GM23338 (cell line): Measurements from ENCODE around the gene KIAA1328.

Experiments
- CREB1 ChIP-seq: fragments of 250-450 bp; sonication (Bioruptor Pico); IDR thresholded peaks from 2 replicates; pipeline ENCODE4 v1.5.0; 2020; ENCODE audit warnings: low read depth, mild to moderate bottlenecking, moderate library complexity
- EZH2 ChIP-seq: fragments of 200-600 bp; sonication (generic); IDR thresholded peaks from one replicate; pipeline ENCODE4 v1.8.0; 2017; ENCODE audit warnings: antibody characterized with exemption, mild to moderate bottlenecking, low read depth; ENCODE audit not compliant: unreplicated experiment
- EZH2phosphoT487 ChIP-seq: fragments of 200-600 bp; sonication (generic); IDR thresholded peaks from one replicate; pipeline ENCODE4 v1.8.1; 2018; ENCODE audit warnings: antibody characterized with exemption; ENCODE audit not compliant: unreplicated experiment
- JUNB ChIP-seq: IDR thresholded peaks from one replicate; pipeline ENCODE4 v1.6.1; 2016; ENCODE audit warnings: antibody characterized with exemption; ENCODE audit not compliant: unreplicated experiment
- NANOG ChIP-seq: IDR thresholded peaks from 2 replicates; pipeline ENCODE4 v1.6.1; 2016; ENCODE audit warnings: antibody characterized with exemption, borderline replicate concordance
- POLR2AphosphoS5 ChIP-seq: IDR thresholded peaks from 2 replicates; pipeline ENCODE4 v1.6.1; 2016; ENCODE audit warnings: antibody characterized with exemption, low read depth
- STAT1 ChIP-seq: IDR thresholded peaks from one replicate; pipeline ENCODE4 v1.6.1; 2016; ENCODE audit warnings: antibody characterized with exemption; ENCODE audit not compliant: unreplicated experiment
- ZNF114 ChIP-seq: fragments of 250-450 bp; sonication (Bioruptor Pico); IDR thresholded peaks from 2 replicates; pipeline ENCODE4 v1.5.0; 2020; ENCODE audit warnings: mild to moderate bottlenecking, moderate library complexity
- ZNF331 ChIP-seq: fragments of 250-450 bp; sonication (Bioruptor Pico); IDR thresholded peaks from 2 replicates; pipeline ENCODE4 v1.5.0; 2020; ENCODE audit warnings: low read depth, mild to moderate bottlenecking, moderate library complexity
- TF ChIP-seq, protein P1 (sequence below), 2 experiments: fragments of 200-600 bp in 1 of 2; sonication (generic) in 1 of 2; conservative IDR thresholded peaks; 2 replicates each; pipeline versions ENCODE4 v1.5.1 to v1.6.1; 2016 to 2017; ENCODE audit warnings: antibody characterized with exemption in 2 of 2, low read depth in 2 of 2, mild to moderate bottlenecking in 2 of 2, moderate library complexity in 1 of 2
- TF ChIP-seq, protein P2 (sequence below): IDR thresholded peaks from 2 replicates; pipeline ENCODE4 v1.6.1; 2016; ENCODE audit warnings: antibody characterized with exemption
- TF ChIP-seq, protein P3 (sequence below): IDR thresholded peaks from one replicate; pipeline ENCODE4 v1.6.1; 2018; ENCODE audit warnings: antibody characterized with exemption; ENCODE audit not compliant: unreplicated experiment

DNA sequence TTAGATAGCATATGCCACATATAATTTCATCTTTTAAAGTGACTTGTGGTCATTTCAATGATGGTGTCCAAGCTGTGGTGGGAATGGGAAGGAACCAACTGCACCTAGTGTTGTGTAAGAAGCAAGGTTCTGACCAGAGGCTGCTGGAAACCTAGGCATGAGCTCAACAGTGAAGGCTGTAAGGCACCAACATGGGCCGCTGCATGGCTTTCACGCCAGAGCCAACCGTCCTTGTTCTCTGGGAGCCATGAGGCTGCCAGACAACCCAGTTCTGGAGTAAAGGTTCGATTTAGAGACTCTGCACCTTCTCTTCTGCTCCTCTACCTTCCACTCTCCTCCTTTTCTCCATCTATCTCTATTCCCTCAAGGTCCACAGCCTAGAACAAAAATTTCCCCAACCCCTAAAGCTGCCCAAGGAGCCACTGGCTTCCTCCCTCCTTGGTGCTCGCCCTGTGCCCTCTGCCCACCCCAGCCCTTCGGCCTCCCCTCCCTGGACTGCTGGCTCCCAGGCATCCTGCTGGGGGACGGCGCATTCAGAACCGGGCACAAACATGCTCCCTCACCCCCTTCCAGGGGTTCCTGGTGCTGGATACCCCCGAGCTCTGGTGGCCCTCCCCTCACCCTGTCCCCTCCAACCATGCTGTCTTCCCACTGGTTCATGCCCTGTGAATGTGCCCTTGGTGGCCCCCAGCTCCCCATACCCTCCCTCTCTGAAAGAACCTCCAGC is 431.6 kb downstream of the KIAA1328 start:
- TF ChIP-seq, protein P1, sequence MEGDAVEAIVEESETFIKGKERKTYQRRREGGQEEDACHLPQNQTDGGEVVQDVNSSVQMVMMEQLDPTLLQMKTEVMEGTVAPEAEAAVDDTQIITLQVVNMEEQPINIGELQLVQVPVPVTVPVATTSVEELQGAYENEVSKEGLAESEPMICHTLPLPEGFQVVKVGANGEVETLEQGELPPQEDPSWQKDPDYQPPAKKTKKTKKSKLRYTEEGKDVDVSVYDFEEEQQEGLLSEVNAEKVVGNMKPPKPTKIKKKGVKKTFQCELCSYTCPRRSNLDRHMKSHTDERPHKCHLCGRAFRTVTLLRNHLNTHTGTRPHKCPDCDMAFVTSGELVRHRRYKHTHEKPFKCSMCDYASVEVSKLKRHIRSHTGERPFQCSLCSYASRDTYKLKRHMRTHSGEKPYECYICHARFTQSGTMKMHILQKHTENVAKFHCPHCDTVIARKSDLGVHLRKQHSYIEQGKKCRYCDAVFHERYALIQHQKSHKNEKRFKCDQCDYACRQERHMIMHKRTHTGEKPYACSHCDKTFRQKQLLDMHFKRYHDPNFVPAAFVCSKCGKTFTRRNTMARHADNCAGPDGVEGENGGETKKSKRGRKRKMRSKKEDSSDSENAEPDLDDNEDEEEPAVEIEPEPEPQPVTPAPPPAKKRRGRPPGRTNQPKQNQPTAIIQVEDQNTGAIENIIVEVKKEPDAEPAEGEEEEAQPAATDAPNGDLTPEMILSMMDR (conservative IDR thresholded peaks at IDR 0.05; ENCODE audit: low read depth in 2 of 2): no peak
- no peak for TF ChIP-seq EZH2
- TF ChIP-seq EZH2phosphoT487: no peak
- TF ChIP-seq CREB1 (CRISPR knock-in tag): no peak
- TF ChIP-seq, protein P2, sequence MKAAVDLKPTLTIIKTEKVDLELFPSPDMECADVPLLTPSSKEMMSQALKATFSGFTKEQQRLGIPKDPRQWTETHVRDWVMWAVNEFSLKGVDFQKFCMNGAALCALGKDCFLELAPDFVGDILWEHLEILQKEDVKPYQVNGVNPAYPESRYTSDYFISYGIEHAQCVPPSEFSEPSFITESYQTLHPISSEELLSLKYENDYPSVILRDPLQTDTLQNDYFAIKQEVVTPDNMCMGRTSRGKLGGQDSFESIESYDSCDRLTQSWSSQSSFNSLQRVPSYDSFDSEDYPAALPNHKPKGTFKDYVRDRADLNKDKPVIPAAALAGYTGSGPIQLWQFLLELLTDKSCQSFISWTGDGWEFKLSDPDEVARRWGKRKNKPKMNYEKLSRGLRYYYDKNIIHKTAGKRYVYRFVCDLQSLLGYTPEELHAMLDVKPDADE: no peak
- no peak for TF ChIP-seq POLR2AphosphoS5
- TF ChIP-seq, protein P3, sequence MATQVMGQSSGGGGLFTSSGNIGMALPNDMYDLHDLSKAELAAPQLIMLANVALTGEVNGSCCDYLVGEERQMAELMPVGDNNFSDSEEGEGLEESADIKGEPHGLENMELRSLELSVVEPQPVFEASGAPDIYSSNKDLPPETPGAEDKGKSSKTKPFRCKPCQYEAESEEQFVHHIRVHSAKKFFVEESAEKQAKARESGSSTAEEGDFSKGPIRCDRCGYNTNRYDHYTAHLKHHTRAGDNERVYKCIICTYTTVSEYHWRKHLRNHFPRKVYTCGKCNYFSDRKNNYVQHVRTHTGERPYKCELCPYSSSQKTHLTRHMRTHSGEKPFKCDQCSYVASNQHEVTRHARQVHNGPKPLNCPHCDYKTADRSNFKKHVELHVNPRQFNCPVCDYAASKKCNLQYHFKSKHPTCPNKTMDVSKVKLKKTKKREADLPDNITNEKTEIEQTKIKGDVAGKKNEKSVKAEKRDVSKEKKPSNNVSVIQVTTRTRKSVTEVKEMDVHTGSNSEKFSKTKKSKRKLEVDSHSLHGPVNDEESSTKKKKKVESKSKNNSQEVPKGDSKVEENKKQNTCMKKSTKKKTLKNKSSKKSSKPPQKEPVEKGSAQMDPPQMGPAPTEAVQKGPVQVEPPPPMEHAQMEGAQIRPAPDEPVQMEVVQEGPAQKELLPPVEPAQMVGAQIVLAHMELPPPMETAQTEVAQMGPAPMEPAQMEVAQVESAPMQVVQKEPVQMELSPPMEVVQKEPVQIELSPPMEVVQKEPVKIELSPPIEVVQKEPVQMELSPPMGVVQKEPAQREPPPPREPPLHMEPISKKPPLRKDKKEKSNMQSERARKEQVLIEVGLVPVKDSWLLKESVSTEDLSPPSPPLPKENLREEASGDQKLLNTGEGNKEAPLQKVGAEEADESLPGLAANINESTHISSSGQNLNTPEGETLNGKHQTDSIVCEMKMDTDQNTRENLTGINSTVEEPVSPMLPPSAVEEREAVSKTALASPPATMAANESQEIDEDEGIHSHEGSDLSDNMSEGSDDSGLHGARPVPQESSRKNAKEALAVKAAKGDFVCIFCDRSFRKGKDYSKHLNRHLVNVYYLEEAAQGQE: no peak
- TF ChIP-seq STAT1: no peak
- TF ChIP-seq ZNF331 (CRISPR knock-in tag): no peak
- TF ChIP-seq JUNB: no peak
- no peak for TF ChIP-seq ZNF114
- no peak for TF ChIP-seq NANOG
